ENCODE data around the gene PPP6R3. TPM values are rescaled to one million over a fixed set of nuclear protein-coding genes. Genes with fewer than 3 reads are reported as not detected.

Gene PPP6R3
- total RNA-seq, 1 donor from 2014 or later, result 115 TPM

GRCh38 chr11:68436162-68436888 is 24.2 kb upstream of the PPP6R3 start:
- Mint-ChIP-seq H3K9me3 (ENCODE audit: unreplicated experiment) (no peaks in the 10 kb centered on the region), H3K27me3 (ENCODE audit: unreplicated experiment) (peaks cover 3% of the 10 kb centered on the region), H3K4me3 (ENCODE audit: unreplicated experiment) (peak overlapping the region; percentile 12), H3K4me1 (ENCODE audit: unreplicated experiment) (peaks cover 13% of the 10 kb centered on the region), H3K27ac (ENCODE audit: unreplicated experiment) (peak overlapping the region; percentile 57), H3K36me3 (ENCODE audit: low read depth, unreplicated experiment) (peaks cover 3% of the 10 kb centered on the region)
- TF ChIP-seq, protein P1, sequence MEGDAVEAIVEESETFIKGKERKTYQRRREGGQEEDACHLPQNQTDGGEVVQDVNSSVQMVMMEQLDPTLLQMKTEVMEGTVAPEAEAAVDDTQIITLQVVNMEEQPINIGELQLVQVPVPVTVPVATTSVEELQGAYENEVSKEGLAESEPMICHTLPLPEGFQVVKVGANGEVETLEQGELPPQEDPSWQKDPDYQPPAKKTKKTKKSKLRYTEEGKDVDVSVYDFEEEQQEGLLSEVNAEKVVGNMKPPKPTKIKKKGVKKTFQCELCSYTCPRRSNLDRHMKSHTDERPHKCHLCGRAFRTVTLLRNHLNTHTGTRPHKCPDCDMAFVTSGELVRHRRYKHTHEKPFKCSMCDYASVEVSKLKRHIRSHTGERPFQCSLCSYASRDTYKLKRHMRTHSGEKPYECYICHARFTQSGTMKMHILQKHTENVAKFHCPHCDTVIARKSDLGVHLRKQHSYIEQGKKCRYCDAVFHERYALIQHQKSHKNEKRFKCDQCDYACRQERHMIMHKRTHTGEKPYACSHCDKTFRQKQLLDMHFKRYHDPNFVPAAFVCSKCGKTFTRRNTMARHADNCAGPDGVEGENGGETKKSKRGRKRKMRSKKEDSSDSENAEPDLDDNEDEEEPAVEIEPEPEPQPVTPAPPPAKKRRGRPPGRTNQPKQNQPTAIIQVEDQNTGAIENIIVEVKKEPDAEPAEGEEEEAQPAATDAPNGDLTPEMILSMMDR (IDR thresholded peaks at IDR 0.05; ENCODE audit: unreplicated experiment), result no peak
- no peak for DNase-seq (ENCODE audit: low spot score)

- peak overlapping the region; percentile 56 for H3K4me3 Mint-ChIP-seq (ENCODE audit: unreplicated experiment)
These were observed 23.3 kb upstream of the PPP6R3 start for GRCh38 chr11:68436985-68437926.

GRCh38 chr11:68437927-68438657 is 22.5 kb upstream of the PPP6R3 start:
- Mint-ChIP-seq H3K27ac (ENCODE audit: unreplicated experiment) (peak overlapping the region; percentile 89), H3K4me1 (ENCODE audit: unreplicated experiment) (peaks cover 26% of the 10 kb centered on the region), H3K4me3 (ENCODE audit: unreplicated experiment) (peak overlapping the region; percentile 69), H3K27me3 (ENCODE audit: unreplicated experiment) (peaks cover 3% of the 10 kb centered on the region), H3K9me3 (ENCODE audit: unreplicated experiment) (no peaks in the 10 kb centered on the region), H3K36me3 (ENCODE audit: low read depth, unreplicated experiment) (peaks cover 3% of the 10 kb centered on the region)
- TF ChIP-seq, protein P1 (IDR thresholded peaks at IDR 0.05; ENCODE audit: unreplicated experiment), result no peak
- no peak for DNase-seq (ENCODE audit: low spot score)

More at GRCh38 chr11:68436985-68437926, 23.3 kb upstream of the PPP6R3 start:
- H3K9me3 Mint-ChIP-seq (ENCODE audit: unreplicated experiment), result no peaks in the 10 kb centered on the region
- TF ChIP-seq, protein P1 (IDR thresholded peaks at IDR 0.05; ENCODE audit: unreplicated experiment), result no peak
- peaks cover 22% of the 10 kb centered on the region for H3K4me1 Mint-ChIP-seq (ENCODE audit: unreplicated experiment)
- H3K27ac Mint-ChIP-seq (ENCODE audit: unreplicated experiment), result peak overlapping the region; percentile 93
- peaks cover 3% of the 10 kb centered on the region for H3K27me3 Mint-ChIP-seq (ENCODE audit: unreplicated experiment)
- peaks cover 3% of the 10 kb centered on the region for H3K36me3 Mint-ChIP-seq (ENCODE audit: low read depth, unreplicated experiment)
- DNase-seq (ENCODE audit: low spot score), result peak; percentile 29

GRCh38 chr11:68438658-68439259 is 21.8 kb upstream of the PPP6R3 start:
- H3K27me3 Mint-ChIP-seq (ENCODE audit: unreplicated experiment), result peaks cover 3% of the 10 kb centered on the region
- H3K4me1 Mint-ChIP-seq (ENCODE audit: unreplicated experiment), result peaks cover 26% of the 10 kb centered on the region
- H3K36me3 Mint-ChIP-seq (ENCODE audit: low read depth, unreplicated experiment), result peaks cover 3% of the 10 kb centered on the region
- H3K4me3 Mint-ChIP-seq (ENCODE audit: unreplicated experiment), result peak overlapping the region; percentile 69
- TF ChIP-seq, protein P1 (IDR thresholded peaks at IDR 0.05; ENCODE audit: unreplicated experiment), result no peak
- DNase-seq (ENCODE audit: low spot score), result no peak
- peak overlapping the region; percentile 89 for H3K27ac Mint-ChIP-seq (ENCODE audit: unreplicated experiment)
- no peaks in the 10 kb centered on the region for H3K9me3 Mint-ChIP-seq (ENCODE audit: unreplicated experiment)
